OCI-LY1 (cell line): ENCODE results near the gene NUDT14.

Experiments used
- EZH2 ChIP-seq: fragments of 200-600 bp; sonication (generic), shearing (Covaris generic); IDR thresholded peaks from 2 replicates; pipeline ENCODE4 v1.8.0; 2017; ENCODE audit warnings: borderline replicate concordance, mixed run types, mild to moderate bottlenecking, antibody characterized with exemption, low read length, moderate library complexity, mixed read lengths
- TF ChIP-seq, protein P1 (sequence below): fragments of 200-600 bp; sonication (generic), shearing (Covaris generic); IDR thresholded peaks from 2 replicates; pipeline ENCODE4 v1.5.1; 2017; ENCODE audit warnings: mild to moderate bottlenecking, antibody characterized with exemption, low read length, moderate library complexity, mixed read lengths

DNA sequence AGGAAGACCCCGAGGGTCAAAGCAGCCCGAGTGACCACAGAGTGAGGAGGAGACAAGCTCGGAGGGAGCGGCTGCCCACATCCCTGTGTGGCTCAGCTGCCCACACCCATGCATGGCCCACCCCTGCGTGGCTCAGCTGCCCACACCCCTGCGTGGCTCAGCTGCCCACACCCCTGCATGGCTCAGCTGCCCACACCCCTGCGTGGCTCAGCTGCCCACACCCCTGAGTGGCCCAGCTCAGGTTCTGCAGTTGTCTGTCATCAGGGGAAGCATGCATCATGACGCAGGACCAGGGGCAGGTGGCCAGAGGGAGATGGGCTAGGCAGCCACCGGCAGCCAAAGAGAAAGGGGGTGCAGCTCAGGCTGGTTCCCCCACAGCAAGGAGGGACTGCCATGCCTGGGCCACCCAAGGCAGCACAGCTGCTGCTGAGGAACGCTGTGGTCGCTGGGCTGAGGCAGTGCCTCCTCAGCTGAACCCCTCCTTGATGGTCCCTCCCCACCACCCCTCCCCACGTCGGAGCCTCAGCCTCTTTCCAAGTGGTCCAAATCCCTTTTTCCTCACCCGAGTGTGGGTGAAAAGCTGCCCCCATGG lies 33.3 kb upstream of the NUDT14 start:
- TF ChIP-seq, protein P1, sequence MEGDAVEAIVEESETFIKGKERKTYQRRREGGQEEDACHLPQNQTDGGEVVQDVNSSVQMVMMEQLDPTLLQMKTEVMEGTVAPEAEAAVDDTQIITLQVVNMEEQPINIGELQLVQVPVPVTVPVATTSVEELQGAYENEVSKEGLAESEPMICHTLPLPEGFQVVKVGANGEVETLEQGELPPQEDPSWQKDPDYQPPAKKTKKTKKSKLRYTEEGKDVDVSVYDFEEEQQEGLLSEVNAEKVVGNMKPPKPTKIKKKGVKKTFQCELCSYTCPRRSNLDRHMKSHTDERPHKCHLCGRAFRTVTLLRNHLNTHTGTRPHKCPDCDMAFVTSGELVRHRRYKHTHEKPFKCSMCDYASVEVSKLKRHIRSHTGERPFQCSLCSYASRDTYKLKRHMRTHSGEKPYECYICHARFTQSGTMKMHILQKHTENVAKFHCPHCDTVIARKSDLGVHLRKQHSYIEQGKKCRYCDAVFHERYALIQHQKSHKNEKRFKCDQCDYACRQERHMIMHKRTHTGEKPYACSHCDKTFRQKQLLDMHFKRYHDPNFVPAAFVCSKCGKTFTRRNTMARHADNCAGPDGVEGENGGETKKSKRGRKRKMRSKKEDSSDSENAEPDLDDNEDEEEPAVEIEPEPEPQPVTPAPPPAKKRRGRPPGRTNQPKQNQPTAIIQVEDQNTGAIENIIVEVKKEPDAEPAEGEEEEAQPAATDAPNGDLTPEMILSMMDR = no peak
- no peak for TF ChIP-seq EZH2
